ENCODE measurements around the gene KIF25. TPM values are rescaled to one million over a fixed set of nuclear protein-coding genes. Genes with fewer than 3 reads are reported as not detected.
"Not testable (repeated sequence)": the region's sequence is repeated elsewhere in the genome, so short reads cannot be mapped to it uniquely, and the experiment has no call there.

The KIF25 gene
- polyA plus RNA-seq, 5 donors = 10.9 to 13.7 (median 13.2) TPM

- DNase-seq = no peak
These were observed 66.0 kb downstream of the KIF25 start for GRCh38 chr6:168063431-168063830.

DNA sequence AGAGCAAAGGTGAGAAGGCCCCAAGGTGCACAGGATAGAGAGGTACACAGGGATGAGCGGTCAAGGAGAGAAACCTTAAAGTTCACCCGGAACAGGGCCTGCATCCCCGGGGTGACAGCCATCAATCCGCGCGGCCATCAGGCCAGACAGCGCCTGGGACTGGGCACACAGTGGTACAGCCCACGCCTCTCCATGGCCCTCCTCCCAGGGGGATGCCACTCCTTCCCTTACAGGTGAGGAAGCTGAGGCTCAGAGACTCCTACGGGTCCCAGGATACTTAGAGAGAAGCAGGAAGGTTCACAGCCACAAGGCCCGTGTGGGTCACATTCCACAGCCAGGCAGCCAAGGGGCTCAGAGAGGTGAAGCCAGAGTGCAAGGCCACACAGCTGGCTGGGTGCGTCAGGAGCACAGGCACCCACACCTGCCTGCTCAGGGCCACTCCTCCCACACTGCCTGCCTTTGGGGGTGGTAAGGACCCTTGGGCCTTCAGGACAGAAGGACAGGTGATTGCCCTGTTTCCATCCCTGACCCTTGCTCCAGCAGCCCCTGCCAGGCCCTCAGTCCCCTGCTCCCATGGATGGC, 66.8 kb downstream of the KIF25 start:
- no peak for DNase-seq

DNA sequence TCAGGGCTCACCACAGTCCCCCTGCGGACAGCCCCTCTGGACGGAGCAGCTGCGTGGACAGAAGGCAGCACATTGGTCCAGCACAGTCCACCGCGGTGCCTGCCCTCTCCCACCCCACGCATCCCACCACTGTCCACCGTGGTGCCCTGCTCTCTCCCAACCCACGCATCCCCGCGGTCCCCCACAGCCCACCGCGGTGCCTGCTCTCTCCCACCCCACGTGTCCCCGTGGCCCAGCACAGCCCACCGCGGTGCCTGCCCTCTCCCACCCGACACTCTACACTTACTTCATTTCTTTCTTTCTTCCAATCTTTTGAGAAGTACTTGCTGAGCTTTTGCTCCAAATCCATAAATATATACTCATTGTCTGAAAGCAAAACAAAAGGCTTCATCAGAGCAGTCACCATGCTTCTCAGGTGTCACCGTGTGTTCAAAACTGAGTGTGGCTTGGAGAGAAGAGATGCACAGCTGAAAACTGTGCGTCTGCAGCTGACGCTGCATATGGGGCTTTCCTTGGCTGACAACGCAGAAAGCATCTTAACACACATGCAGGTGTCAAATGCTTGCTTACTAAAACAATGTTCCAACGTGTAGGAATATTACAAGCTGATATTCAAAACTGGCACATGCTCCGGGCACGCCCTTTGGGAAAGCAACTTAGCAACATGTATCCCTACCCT, 69.7 kb downstream of the KIF25 start:
- no peak for DNase-seq

- DNase-seq = no peak
These were observed 73.3 kb downstream of the KIF25 start for GRCh38 chr6:168070804-168071203.

- no peak for DNase-seq
These were observed 74.1 kb downstream of the KIF25 start for GRCh38 chr6:168071620-168072019.

DNA sequence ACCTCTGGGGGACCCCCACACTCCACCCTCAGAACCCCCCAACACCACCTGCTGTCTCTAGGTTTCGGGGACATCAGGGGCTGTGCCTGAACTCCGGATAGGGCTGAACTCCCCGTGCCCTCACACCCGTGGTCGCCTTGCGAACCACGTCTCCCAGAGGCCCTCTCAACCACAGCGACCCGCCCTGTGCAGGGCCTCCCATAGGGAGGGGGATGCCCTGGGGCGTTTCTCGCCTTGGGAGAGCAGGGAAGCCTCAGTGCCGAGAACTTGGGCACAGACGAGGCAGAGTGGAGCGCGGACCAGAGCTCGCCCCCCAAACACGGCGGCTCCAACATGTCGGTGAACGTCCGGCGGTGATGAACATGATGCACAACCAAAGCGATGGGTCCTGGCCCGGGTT, 74.8 kb downstream of the KIF25 start:
- no peak for DNase-seq

- no peak for DNase-seq
These were observed 75.3 kb downstream of the KIF25 start for GRCh38 chr6:168072730-168073129.

GRCh38 chr6:168073937-168074730, 76.7 kb downstream of the KIF25 start:
- DNase-seq = no peak

DNA sequence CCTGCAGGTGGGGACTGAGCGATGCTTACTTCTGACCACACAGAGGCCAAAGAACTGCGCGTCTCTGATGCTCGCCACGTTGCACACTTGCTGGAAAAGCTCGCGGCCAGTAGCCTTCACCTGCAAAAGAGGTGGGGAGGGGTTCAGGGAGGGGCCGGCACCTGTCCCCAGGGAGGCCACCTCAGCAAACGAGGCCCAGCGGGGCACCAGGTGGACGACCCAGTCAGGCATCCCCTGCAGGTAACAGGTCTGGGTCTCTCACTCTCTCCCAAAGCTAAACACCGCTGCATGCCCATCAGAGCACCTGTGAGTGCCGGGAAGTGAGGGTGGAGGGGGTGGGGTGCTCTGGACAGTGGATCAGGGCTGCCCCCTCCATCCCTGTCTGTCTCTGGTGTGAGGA, 77.7 kb downstream of the KIF25 start:
- no peak for DNase-seq

GRCh38 chr6:168075787-168076202, 78.3 kb downstream of the KIF25 start:
- DNase-seq = no peak

DNA sequence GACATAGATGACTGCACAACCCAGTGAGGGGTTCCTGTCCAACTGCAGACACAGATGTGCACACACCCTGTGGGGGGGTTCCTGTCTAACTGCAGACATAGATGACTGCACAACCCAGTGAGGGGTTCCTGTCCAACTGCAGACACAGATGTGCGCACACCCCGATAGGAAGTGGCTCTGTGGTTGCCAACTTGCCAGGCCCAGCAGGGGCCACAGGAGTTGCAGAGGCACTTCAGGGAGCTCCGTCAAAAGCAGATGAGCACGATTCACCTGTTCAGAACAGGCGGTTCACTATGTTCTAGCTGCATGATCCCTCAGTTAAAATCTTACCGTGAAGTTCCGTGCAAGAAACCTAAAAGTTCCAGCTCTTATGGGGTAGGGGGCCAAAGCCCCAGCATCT, 79.9 kb downstream of the KIF25 start:
- DNase-seq = not testable (repeated sequence)

DNA sequence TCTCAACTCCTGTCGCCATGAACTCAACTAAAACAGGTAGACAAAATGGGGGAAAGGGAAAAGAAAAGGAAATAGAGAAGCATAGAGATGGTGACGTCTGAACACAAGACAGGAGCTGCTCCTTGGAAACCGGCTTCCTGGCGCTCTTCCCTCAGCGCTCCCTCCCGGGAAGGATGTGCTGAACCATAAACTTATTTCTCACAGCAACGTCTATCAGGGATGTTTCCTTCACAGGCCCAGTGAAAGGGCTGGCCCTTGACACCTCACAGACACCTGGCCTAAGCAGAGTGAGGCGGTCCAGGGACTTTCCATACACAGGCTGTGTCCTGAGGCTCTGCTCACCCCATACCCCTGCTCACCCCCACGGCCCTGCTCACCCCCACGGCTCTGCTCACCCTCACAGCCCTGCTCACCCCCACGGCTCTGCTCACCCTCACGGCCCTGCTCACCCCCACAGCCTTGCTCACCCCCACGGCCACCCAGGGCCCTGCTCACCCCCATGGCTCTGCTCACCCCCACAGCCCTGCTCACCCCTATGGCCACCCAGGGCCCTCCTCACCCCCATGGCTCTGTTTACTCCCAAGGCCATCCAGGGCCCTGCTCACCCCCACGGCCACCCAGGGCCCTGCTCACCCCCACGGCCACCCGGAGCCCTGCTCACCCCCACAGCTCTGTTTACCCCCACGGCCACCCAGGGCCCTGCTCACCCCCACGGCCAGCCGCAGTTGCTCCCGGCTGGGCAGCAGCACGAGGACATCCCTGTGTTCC, 80.9 kb downstream of the KIF25 start:
- no peak for DNase-seq

DNA sequence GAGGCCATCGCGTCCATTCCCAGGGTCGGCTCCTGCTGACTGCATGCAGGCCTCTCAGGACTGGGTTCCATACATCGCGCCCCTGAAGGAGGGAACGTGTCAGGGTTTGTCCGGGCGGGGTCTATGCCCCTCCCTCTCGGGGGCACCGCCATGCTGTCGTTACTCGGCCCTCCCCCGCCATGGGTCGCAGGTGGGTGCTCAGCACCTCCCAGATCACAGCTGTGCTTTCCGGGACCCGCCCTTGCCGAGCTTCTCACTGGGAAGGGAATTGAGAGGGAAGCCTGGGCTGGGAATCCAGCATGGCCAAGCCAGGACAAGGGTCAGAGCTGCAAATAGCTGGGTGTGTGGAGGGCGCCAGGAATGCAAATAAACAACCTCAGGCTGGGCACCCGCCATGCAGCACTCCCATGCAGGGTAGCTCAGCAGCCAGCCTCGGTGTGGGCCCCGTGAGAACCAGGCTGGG, 81.5 kb downstream of the KIF25 start, which contains the start of gene FRMD1:
TSS of gene FRMD1 (minus strand) at position 270 of the 463 bp plus-strand sequence. CDS start at position 152, 118 bp downstream.
- no peak for DNase-seq

GRCh38 chr6:168080393-168081077, 83.1 kb downstream of the KIF25 start:
- DNase-seq = no peak

- no peak for DNase-seq
These were observed 84.5 kb downstream of the KIF25 start for GRCh38 chr6:168081858-168082546.

- DNase-seq = no peak
These were observed 85.5 kb downstream of the KIF25 start for GRCh38 chr6:168082860-168083513.

DNA sequence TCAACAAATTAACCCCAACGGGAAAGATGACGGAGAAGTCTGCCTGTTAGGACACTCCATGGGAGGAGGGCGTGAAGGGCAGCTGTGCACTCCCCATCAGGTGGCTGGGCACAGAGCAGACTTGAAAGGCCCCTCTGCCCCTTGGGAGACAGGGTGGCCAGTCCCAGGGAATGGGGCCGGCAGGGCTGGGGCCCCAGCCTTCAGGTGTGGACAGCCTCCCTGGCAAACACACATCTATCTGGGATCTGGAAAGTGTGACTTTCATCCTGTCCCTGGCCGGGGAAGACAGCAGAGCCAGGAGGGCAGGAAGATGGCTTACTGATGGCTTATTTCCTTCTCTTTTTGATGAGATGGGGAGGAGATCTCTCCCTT, 86.0 kb downstream of the KIF25 start:
- no peak for DNase-seq

DNA sequence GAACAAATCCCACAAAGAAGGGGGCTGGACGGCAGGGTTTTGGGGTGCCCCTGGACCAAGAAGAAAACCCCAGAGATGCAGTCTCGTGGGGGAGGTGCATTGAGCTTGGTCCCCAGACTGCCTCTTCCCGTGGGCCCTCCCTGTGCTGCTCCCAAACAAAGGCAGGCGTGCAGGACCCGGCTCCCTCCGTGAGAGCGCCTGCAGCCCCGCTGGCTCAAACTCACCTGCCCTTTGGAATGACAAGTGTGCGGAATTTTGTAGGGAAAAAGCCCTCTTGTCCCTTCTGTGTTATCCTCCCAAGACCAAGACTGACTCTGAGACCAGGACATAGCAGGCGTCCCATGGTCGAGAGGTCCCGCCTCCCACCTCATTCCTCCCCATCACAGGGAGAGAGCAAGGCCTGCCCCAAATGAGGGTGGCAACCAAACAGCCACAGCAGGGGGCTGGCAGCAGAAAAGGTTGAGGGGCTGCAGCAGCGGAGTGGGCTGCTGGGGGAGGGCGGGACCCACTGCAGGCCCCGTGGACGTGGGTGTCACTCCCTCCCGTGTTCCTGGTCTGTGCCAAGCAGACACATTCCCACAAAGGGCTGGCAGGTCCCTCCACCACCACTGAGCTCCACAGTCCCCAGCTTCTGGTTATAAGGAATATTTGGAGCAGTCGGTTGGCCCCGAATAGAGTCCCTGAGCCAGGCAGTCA, 87.1 kb downstream of the KIF25 start:
- no peak for DNase-seq

DNA sequence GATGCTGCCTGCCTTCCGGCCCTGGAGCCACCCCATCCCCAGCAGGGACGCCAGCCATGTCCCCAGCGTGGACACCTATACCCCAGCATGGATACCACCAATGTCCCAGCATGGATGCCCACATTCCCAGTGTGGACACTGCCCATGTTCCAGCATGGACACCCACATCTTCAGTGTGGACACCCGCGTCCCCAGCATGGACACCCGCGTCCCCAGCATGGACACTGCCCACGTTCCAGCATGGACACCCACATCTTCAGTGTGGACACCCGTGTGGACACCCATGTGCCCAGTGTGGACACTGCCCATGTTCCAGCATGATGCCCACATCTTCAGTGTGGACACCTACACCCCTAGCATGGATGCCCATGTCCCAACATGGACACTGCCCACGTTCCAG, 88.6 kb downstream of the KIF25 start:
- no peak for DNase-seq

GRCh38 chr6:168086616-168087015, 89.1 kb downstream of the KIF25 start:
- no peak for DNase-seq
